H1 (cell line): ENCODE data around the gene PITPNC1. TPM values are rescaled to one million over a fixed set of nuclear protein-coding genes. Genes with fewer than 3 reads are reported as not detected.

Experiments
- CTCF ChIA-PET: fragments of 300-600 bp; sonication (Branson Sonifier 250); formaldehyde crosslinking; loops from one replicate; lab custom pipeline; 2021; ENCODE audit not compliant: partially characterized antibody; lab: Charles Lee
- POLR2A ChIA-PET: fragments of 300-600 bp; sonication (Branson Sonifier 250); formaldehyde crosslinking; loops from one replicate; lab custom pipeline; 2021; ENCODE audit warnings: inconsistent platforms; ENCODE audit not compliant: partially characterized antibody; lab: Charles Lee
- DNase-seq, 2 experiments: peaks; one replicate each; pipeline versions ENCODE4 v3.0.0 to v3.0.0-alpha.2; 2010 to 2022; ENCODE audit warnings: low spot score in 2 of 2, low read depth in 1 of 2, mixed read lengths in 1 of 2
- FAIRE-seq: peaks from 2 replicates; lab custom pipeline; 2011; peaks lifted over from hg19 to GRCh38; lab: Jason Lieb, UNC
- H2AFZ ChIP-seq: 2 replicates; pipeline ENCODE4 v1.8.1; 2012; ENCODE audit warnings: low read length, inconsistent platforms
- H2AK5ac ChIP-seq: 2 replicates; pipeline ENCODE4 v1.6.1; 2013; ENCODE audit warnings: low read depth, low read length
- H2BK120ac ChIP-seq: replicated peaks from 2 replicates; pipeline ENCODE3; 2013; ENCODE audit warnings: low read depth, low read length, inconsistent platforms
- H2BK12ac ChIP-seq: 2 replicates; pipeline ENCODE4 v1.6.1; 2013; ENCODE audit warnings: low read depth, low read length
- H2BK15ac ChIP-seq: 2 replicates; pipeline ENCODE4 v1.6.1; 2013; ENCODE audit warnings: low read length
- H2BK20ac ChIP-seq: 2 replicates; pipeline ENCODE4 v1.6.1; 2013; ENCODE audit warnings: low read length
- H2BK5ac ChIP-seq: 2 replicates; pipeline ENCODE4 v1.6.1; 2013; ENCODE audit warnings: low read depth, low read length
- H3K14ac ChIP-seq: 2 replicates; pipeline ENCODE4 v1.6.1; 2013; ENCODE audit warnings: inconsistent platforms; ENCODE audit not compliant: insufficient read length
- H3K18ac ChIP-seq: 2 replicates; pipeline ENCODE4 v1.6.1; 2013; ENCODE audit warnings: low read length; ENCODE audit errors: extremely low read depth
- H3K23ac ChIP-seq: 2 replicates; pipeline ENCODE4 v1.6.1; 2013; ENCODE audit warnings: inconsistent platforms; ENCODE audit not compliant: insufficient read length
- H3K23me2 ChIP-seq: 2 replicates; pipeline ENCODE4 v1.6.1; 2013; ENCODE audit warnings: low read depth, low read length
- H3K27ac ChIP-seq: 2 replicates; pipeline ENCODE4 v1.6.1; 2011; ENCODE audit warnings: low read depth, low read length, inconsistent platforms
- H3K27me3 ChIP-seq, 4 experiments: replicated peaks in 1 of 4; 1 replicate in 1 of 4; 2 replicates in 3 of 4; pipeline versions ENCODE4 v1.6.1 to v1.8.1; 2011 to 2013; ENCODE audit warnings: low read length in 3 of 4, mild to moderate bottlenecking in 3 of 4, inconsistent platforms in 2 of 4, mixed read lengths in 2 of 4, moderate library complexity in 1 of 4; ENCODE audit not compliant: control insufficient read depth in 3 of 4, insufficient read depth in 3 of 4; ENCODE audit errors: extremely low read depth in 1 of 4
- H3K36me3 ChIP-seq, 4 experiments: 2 replicates each; pipeline versions ENCODE4 v1.6.1 to v1.8.1; 2011 to 2013; ENCODE audit warnings: mild to moderate bottlenecking in 4 of 4, low read length in 3 of 4, moderate library complexity in 2 of 4, control low read depth in 1 of 4, inconsistent platforms in 1 of 4; ENCODE audit not compliant: insufficient read depth in 4 of 4, control insufficient read depth in 2 of 4
- H3K4ac ChIP-seq: replicated peaks from 2 replicates; pipeline ENCODE3; 2013; ENCODE audit warnings: low read length, low read depth, mixed read lengths, inconsistent platforms; ENCODE audit not compliant: insufficient read length
- H3K4me1 ChIP-seq, 4 experiments: replicated peaks in 1 of 4; 1 replicate in 1 of 4; 2 replicates in 3 of 4; pipeline versions ENCODE4 v1.6.1 to v1.8.1; 2011 to 2013; ENCODE audit warnings: low read length in 3 of 4, inconsistent platforms in 2 of 4, mixed read lengths in 1 of 4; ENCODE audit not compliant: insufficient read depth in 4 of 4, control insufficient read depth in 3 of 4
- H3K4me2 ChIP-seq, 2 experiments: 2 replicates each; pipeline versions ENCODE4 v1.6.1 to v1.8.1; 2011 to 2013; ENCODE audit warnings: low read depth in 2 of 2, low read length in 2 of 2, control low read depth in 1 of 2, inconsistent platforms in 1 of 2, mild to moderate bottlenecking in 1 of 2; ENCODE audit not compliant: insufficient read depth in 1 of 2
- H3K4me3 ChIP-seq, 4 experiments: fragments of 200-600, 300-600 bp in 1 of 4; sonication (generic), shearing (Covaris generic), sonication (Bioruptor Twin) in 1 of 4; 2 replicates each; pipeline versions ENCODE4 v1.5.1 to v1.8.1; 2011 to 2016; ENCODE audit warnings: low read length in 4 of 4, low read depth in 3 of 4, control low read depth in 2 of 4, inconsistent platforms in 2 of 4, mild to moderate bottlenecking in 2 of 4, mixed read lengths in 1 of 4, moderate library complexity in 1 of 4; ENCODE audit not compliant: insufficient read depth in 2 of 4; ENCODE audit errors: extremely low read depth in 1 of 4
- H3K56ac ChIP-seq: replicated peaks from 2 replicates; pipeline ENCODE3; 2013; ENCODE audit warnings: low read depth, mild to moderate bottlenecking, mixed read lengths, low read length, inconsistent platforms; ENCODE audit not compliant: insufficient read length
- H3K79me1 ChIP-seq: 2 replicates; pipeline ENCODE4 v1.6.1; 2013; ENCODE audit warnings: low read depth, low read length, control low read depth
- H3K79me2 ChIP-seq, 2 experiments: 2 replicates each; pipeline versions ENCODE4 v1.6.1 to v1.8.1; 2012 to 2013; ENCODE audit warnings: low read length in 2 of 2, mild to moderate bottlenecking in 2 of 2, inconsistent platforms in 1 of 2; ENCODE audit not compliant: insufficient read depth in 2 of 2, control insufficient read depth in 1 of 2
- H3K9ac ChIP-seq, 4 experiments: replicated peaks in 1 of 4; 1 replicate in 1 of 4; 2 replicates in 3 of 4; pipeline versions ENCODE4 v1.6.1 to v1.8.1; 2011 to 2013; ENCODE audit warnings: low read depth in 3 of 4, low read length in 3 of 4, control low read depth in 2 of 4, mild to moderate bottlenecking in 2 of 4, moderate library complexity in 2 of 4, inconsistent platforms in 1 of 4; ENCODE audit errors: extremely low read depth in 1 of 4
- H3K9me3 ChIP-seq, 2 experiments: 2 replicates each; pipeline versions ENCODE4 v1.6.1 to v1.8.1; 2012 to 2013; ENCODE audit warnings: mild to moderate bottlenecking in 2 of 2, moderate library complexity in 2 of 2, control low read depth in 1 of 2, inconsistent platforms in 1 of 2, low read depth in 1 of 2, low read length in 1 of 2, mixed read lengths in 1 of 2; ENCODE audit not compliant: insufficient read depth in 2 of 2
- H4K20me1 ChIP-seq, 2 experiments: replicated peaks in 1 of 2; 2 replicates each; pipeline versions ENCODE3 to v1.8.1; 2011 to 2013; ENCODE audit warnings: inconsistent platforms in 2 of 2, low read length in 2 of 2, mild to moderate bottlenecking in 1 of 2; ENCODE audit not compliant: insufficient read depth in 2 of 2, control insufficient read depth in 1 of 2
- H4K5ac ChIP-seq: 2 replicates; pipeline ENCODE4 v1.6.1; 2013; ENCODE audit warnings: low read length, low read depth, mixed read lengths, inconsistent platforms; ENCODE audit not compliant: insufficient read length
- H4K8ac ChIP-seq: 2 replicates; pipeline ENCODE4 v1.8.0; 2013; ENCODE audit warnings: mild to moderate bottlenecking, moderate library complexity, low read length, inconsistent platforms; ENCODE audit not compliant: insufficient read depth; ENCODE audit errors: extremely low read depth
- H4K91ac ChIP-seq: replicated peaks from 2 replicates; pipeline ENCODE3; 2013; ENCODE audit warnings: low read length, mixed read lengths, inconsistent platforms; ENCODE audit not compliant: insufficient read length
- BRCA1 ChIP-seq: IDR thresholded peaks from 2 replicates; pipeline ENCODE4 v1.6.1; 2012; ENCODE audit warnings: low read depth, low read length, improper control_type of control experiment
- EGR1 ChIP-seq: IDR thresholded peaks from 2 replicates; pipeline ENCODE4 v1.6.1; 2011; ENCODE audit warnings: low read depth, low read length, borderline replicate concordance
- GTF2F1 ChIP-seq: IDR thresholded peaks from 2 replicates; pipeline ENCODE4 v1.6.1; 2012; ENCODE audit warnings: low read depth, low read length, improper control_type of control experiment, borderline replicate concordance
- JUN ChIP-seq: IDR thresholded peaks from 2 replicates; pipeline ENCODE4 v1.6.1; 2011; ENCODE audit warnings: low read depth, mild to moderate bottlenecking, improper control_type of control experiment, low read length
- POU5F1 ChIP-seq: IDR thresholded peaks from 2 replicates; pipeline ENCODE4 v1.6.1; 2011; ENCODE audit warnings: low read depth, mild to moderate bottlenecking, low read length, moderate library complexity
- TAF7 ChIP-seq: optimal IDR thresholded peaks from 2 replicates; pipeline ENCODE3; 2011; ENCODE audit warnings: low read depth, mild to moderate bottlenecking, inconsistent platforms, low read length, moderate library complexity, borderline replicate concordance
- WGBS, 2 experiments: shearing (Covaris generic) in 1 of 2; methylation state at CpG; one replicate each; pipeline versions ENCODE4 v1.1.6 to v1.1.7; 2013 to 2015; ENCODE audit warnings: low lambda C conversion rate in 2 of 2, mixed read lengths in 2 of 2, inconsistent platforms in 1 of 2, low coverage in 1 of 2, missing lambda C conversion rate in 1 of 2; ENCODE audit not compliant: insufficient replicate concordance in 2 of 2, insufficient coverage in 1 of 2, insufficient read length in 1 of 2; ENCODE audit errors: extremely low coverage in 1 of 2, missing lambda C conversion rate in 1 of 2; 5-methylcytosine and 5-hydroxymethylcytosine counted together
- polyA plus RNA-seq, 7 experiments: library from polyadenylated mRNA; depleted of rRNA in 3 of 7; stranded (reverse) in 5 of 7; unstranded in 2 of 7; fragments of >200 nt in 5 of 7; fragments of 200-250 nt in 2 of 7; gene quantifications; 1 replicate in 5 of 7; 2 replicates in 1 of 7; 4 replicates in 1 of 7; pipeline versions ENCODE4 v1.2.1 to v1.2.3, GENCODE V29; 2011 to 2013; ENCODE audit warnings: missing spikeins in 2 of 7, mixed read lengths in 2 of 7
- total RNA-seq: library from RNA; stranded (reverse); fragmentation: NEBNext Ultra II Directional; extraction: Animal tissue kit (Norgen Biotek cat#: 25700); gene quantifications from 2 replicates; pipeline ENCODE4 v1.2.1, GENCODE V29; 2021
- TF ChIP-seq, protein P1 (sequence below): IDR thresholded peaks from 2 replicates; pipeline ENCODE4 v1.6.1; 2012; ENCODE audit warnings: low read length, inconsistent platforms
- TF ChIP-seq, protein P2 (sequence below): IDR thresholded peaks from 2 replicates; pipeline ENCODE4 v1.6.1; 2011; ENCODE audit warnings: low read depth, mild to moderate bottlenecking, low read length; ENCODE audit not compliant: insufficient read depth

PITPNC1 gene
- total and polyA plus RNA-seq, 2 of the 8 experiments (the other 6 are each of a cell fraction or from before 2014, with no cell fraction given): 17.6 to 54.7 TPM

- Histone ChIP-seq H3K27me3 (no peaks in the 10 kb centered on the region), H2BK12ac (0 out of 2 replicates have a peak overlapping the region, but pooled peaks have one; percentile 17), H3K4me3 (no peak overlapping the region), H4K20me1 (no peaks in the 10 kb centered on the region), H3K79me2 (no peaks in the 10 kb centered on the region), H4K8ac (no peak overlapping the region), H2BK5ac (no peak overlapping the region), H3K56ac (no peak overlapping the region), H3K4ac (no peak overlapping the region), H3K4me2 (no peak overlapping the region), H2AK5ac (no peak overlapping the region), H3K18ac (no peak overlapping the region), H2BK120ac (no peak overlapping the region), H3K4me1 (peaks cover 0 to 4% (median 0%) of the 10 kb centered on the region in 4 experiments; a peak in 2 of 7 replicates), H3K23me2 (no peaks in the 10 kb centered on the region), H3K9me3 (no peaks in the 10 kb centered on the region), H3K9ac (no peak overlapping the region), H4K5ac (no peak overlapping the region), H2AFZ (no peak overlapping the region), H4K91ac (no peak overlapping the region), H3K14ac (no peak overlapping the region), H3K79me1 (no peaks in the 10 kb centered on the region), H3K36me3 (no peaks in the 10 kb centered on the region), H2BK15ac (no peak overlapping the region), H2BK20ac (no peak overlapping the region), H3K23ac (no peak overlapping the region), H3K27ac (no peak overlapping the region)
- ChIA-PET POLR2A (interaction anchor here (0.9 kb wide), 1 partner anchor 10 kb away, joined by 3 read pairs; no protein-coding TSS in a partner anchor), CTCF (interaction anchor here (0.6 to 4.2 kb wide), 42 partner anchors 9 to 370 kb away, joined by 3 to 30 read pairs (median 4); no protein-coding TSS in a partner anchor)
- DNase-seq (peak; percentile 21 to 57), FAIRE-seq (no peak)
- WGBS, 2 experiments: 82% methylated on average over 3 of the region's 3 CpGs; no CpG with 5 or more reads in 1 of the 2 experiments
- TF ChIP-seq GTF2F1: no peak
- no peak for TF ChIP-seq POU5F1
- TF ChIP-seq, protein P1, sequence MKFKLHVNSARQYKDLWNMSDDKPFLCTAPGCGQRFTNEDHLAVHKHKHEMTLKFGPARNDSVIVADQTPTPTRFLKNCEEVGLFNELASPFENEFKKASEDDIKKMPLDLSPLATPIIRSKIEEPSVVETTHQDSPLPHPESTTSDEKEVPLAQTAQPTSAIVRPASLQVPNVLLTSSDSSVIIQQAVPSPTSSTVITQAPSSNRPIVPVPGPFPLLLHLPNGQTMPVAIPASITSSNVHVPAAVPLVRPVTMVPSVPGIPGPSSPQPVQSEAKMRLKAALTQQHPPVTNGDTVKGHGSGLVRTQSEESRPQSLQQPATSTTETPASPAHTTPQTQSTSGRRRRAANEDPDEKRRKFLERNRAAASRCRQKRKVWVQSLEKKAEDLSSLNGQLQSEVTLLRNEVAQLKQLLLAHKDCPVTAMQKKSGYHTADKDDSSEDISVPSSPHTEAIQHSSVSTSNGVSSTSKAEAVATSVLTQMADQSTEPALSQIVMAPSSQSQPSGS: no peak
- no peak for TF ChIP-seq JUN
- TF ChIP-seq TAF7: no peak
- no peak for TF ChIP-seq BRCA1
- TF ChIP-seq, protein P2, sequence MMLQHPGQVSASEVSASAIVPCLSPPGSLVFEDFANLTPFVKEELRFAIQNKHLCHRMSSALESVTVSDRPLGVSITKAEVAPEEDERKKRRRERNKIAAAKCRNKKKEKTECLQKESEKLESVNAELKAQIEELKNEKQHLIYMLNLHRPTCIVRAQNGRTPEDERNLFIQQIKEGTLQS: 0 out of 2 replicates have a peak, but pooled peaks have one; percentile 7
- TF ChIP-seq EGR1: no peak
Observed at GRCh38 chr17:67602974-67603373, 225.9 kb downstream of the PITPNC1 start.
